Omental fat pad (tissue), 4 donors: Measurements from ENCODE around the gene SMOC2. TPM values are rescaled to one million over a fixed set of nuclear protein-coding genes. Genes with fewer than 3 reads are reported as not detected.

Experiments
- ATAC-seq: fragments of 150-250 bp; one replicate; pipeline ENCODE4 v1.9.1; 2016; ENCODE audit warnings: mild to moderate bottlenecking, moderate library complexity; ENCODE audit not compliant: low FRiP score
- DNase-seq: peaks from one replicate; pipeline ENCODE4 v3.0.0-alpha.2; 2019; ENCODE audit warnings: low spot score
- CTCF ChIP-seq, 3 donors: fragments of 450-650 bp; IDR thresholded peaks; one replicate each; pipeline ENCODE4 v1.5.1; 2016 to 2017; ENCODE audit warnings: antibody characterized with exemption in 3 of 3, mild to moderate bottlenecking in 3 of 3, moderate library complexity in 2 of 3
- total RNA-seq, 4 donors: library from RNA; depleted of rRNA; stranded (reverse); fragments of >200 nt; gene quantifications; one replicate each; pipeline ENCODE4 v1.1.0, GENCODE V29; 2016

Gene SMOC2
- total RNA-seq, 4 donors from 2014 or later: 53.1 to 164 (median 102) TPM

GRCh38 chr6:168527451-168528210 is 86.6 kb downstream of the SMOC2 start:
- no peak for ATAC-seq
- TF ChIP-seq CTCF (IDR thresholded peaks at IDR 0.05): no peak
- DNase-seq: no peak

GRCh38 chr6:168528474-168529095 is 87.6 kb downstream of the SMOC2 start:
- no peak for TF ChIP-seq CTCF (IDR thresholded peaks at IDR 0.05)
- no peak for DNase-seq
- ATAC-seq: no peak

- DNase-seq (no peak), ATAC-seq (no peak)
- no peak for TF ChIP-seq CTCF (IDR thresholded peaks at IDR 0.05)
Measured at GRCh38 chr6:168529214-168529613, 88.2 kb downstream of the SMOC2 start.

- ATAC-seq: no peak
- TF ChIP-seq CTCF (IDR thresholded peaks at IDR 0.05): no peak
- no peak for DNase-seq
Measured at GRCh38 chr6:168530653-168531071, 89.7 kb downstream of the SMOC2 start.

GRCh38 chr6:168532070-168532469 is 91.1 kb downstream of the SMOC2 start:
- no peak for TF ChIP-seq CTCF (IDR thresholded peaks at IDR 0.05)
- ATAC-seq (no peak), DNase-seq (no peak)

- DNase-seq (no peak), ATAC-seq (no peak)
- TF ChIP-seq CTCF (IDR thresholded peaks at IDR 0.05): no peak
Measured at GRCh38 chr6:168533414-168533813, 92.4 kb downstream of the SMOC2 start.

- ATAC-seq: no peak
- DNase-seq: no peak
- no peak for TF ChIP-seq CTCF (IDR thresholded peaks at IDR 0.05)
Measured at GRCh38 chr6:168534265-168534664, 93.3 kb downstream of the SMOC2 start.
